ENCODE data around the gene NRXN2. TPM values are rescaled to one million over a fixed set of nuclear protein-coding genes. Genes with fewer than 3 reads are reported as not detected.

Gene NRXN2
- total RNA-seq, 1 donor from 2014 or later, result 2.2 TPM

- Histone ChIP-seq H4K20me1 (ENCODE audit: low read depth) (peaks cover 43% of the 10 kb centered on the region), H3K9ac (no peak overlapping the region)
- no peak overlapping the region for H3K27ac Mint-ChIP-seq
Observed at GRCh38 chr11:64638018-64638665, 84.9 kb downstream of the NRXN2 start.

GRCh38 chr11:64637334-64638017, 85.5 kb downstream of the NRXN2 start:
- Histone ChIP-seq H3K4me3 (peak overlapping the region; percentile 51), H3K9me3 (ENCODE audit: low read depth) (no peaks in the 10 kb centered on the region), H3K4me2 (peak overlapping the region; percentile 95), H3K79me2 (ENCODE audit: low read depth) (no peaks in the 10 kb centered on the region), H3K4me1 (peaks cover 16% of the 10 kb centered on the region), H2AFZ (replicated peaks) (peak overlapping the region; percentile 12), H3F3A (ENCODE audit: low read depth) (peaks cover 17% of the 10 kb centered on the region), H3K9ac (no peak overlapping the region), H3K27ac (no peak overlapping the region), H3K36me3 (no peaks in the 10 kb centered on the region), H3K27me3 (peaks cover 47% of the 10 kb centered on the region), H4K20me1 (ENCODE audit: low read depth) (peaks cover 43% of the 10 kb centered on the region)
- peaks cover 6% of the 10 kb centered on the region for H3K27me3 Mint-ChIP-seq (ENCODE audit: insufficient read depth, low read depth)
- peak overlapping the region; percentile 71 for H3K4me3 Mint-ChIP-seq
- peak; percentile 26 for DNase-seq (ENCODE audit: low spot score)
- no peaks in the 10 kb centered on the region for H3K9me3 Mint-ChIP-seq
- no peak overlapping the region for H3K27ac Mint-ChIP-seq
- TF ChIP-seq EZH2phosphoT487 (IDR thresholded peaks at IDR 0.05) (no peak), EZH2 (IDR thresholded peaks at IDR 0.05) (no peak), CTCF (IDR thresholded peaks at IDR 0.05) (no peak)
- peaks cover 2% of the 10 kb centered on the region for H3K36me3 Mint-ChIP-seq
- H3K4me1 Mint-ChIP-seq, result peaks cover 16% of the 10 kb centered on the region

More at GRCh38 chr11:64638018-64638665, 84.9 kb downstream of the NRXN2 start:
- peaks cover 54% of the 10 kb centered on the region for H3K27me3 ChIP-seq
- Mint-ChIP-seq H3K4me3 (peak overlapping the region; percentile 71), H3K9me3 (no peaks in the 10 kb centered on the region), H3K36me3 (peaks cover 2% of the 10 kb centered on the region), H3K4me1 (peaks cover 16% of the 10 kb centered on the region), H3K27me3 (ENCODE audit: insufficient read depth, low read depth) (peaks cover 6% of the 10 kb centered on the region)
- peak; percentile 70 for DNase-seq (ENCODE audit: low spot score)
- peak overlapping the region; percentile 12 for H2AFZ ChIP-seq (replicated peaks)
- H3K27ac ChIP-seq, result no peak overlapping the region
- H3F3A ChIP-seq (ENCODE audit: low read depth), result peaks cover 17% of the 10 kb centered on the region
- no peaks in the 10 kb centered on the region for H3K9me3 ChIP-seq (ENCODE audit: low read depth)
- H3K36me3 ChIP-seq, result no peaks in the 10 kb centered on the region
- peak overlapping the region; percentile 95 for H3K4me2 ChIP-seq
- TF ChIP-seq CTCF (IDR thresholded peaks at IDR 0.05), result no peak
- no peak for TF ChIP-seq EZH2phosphoT487 (IDR thresholded peaks at IDR 0.05)
- no peak for TF ChIP-seq EZH2 (IDR thresholded peaks at IDR 0.05)
- no peaks in the 10 kb centered on the region for H3K79me2 ChIP-seq (ENCODE audit: low read depth)
- H3K4me3 ChIP-seq, result peak overlapping the region; percentile 51
- peaks cover 16% of the 10 kb centered on the region for H3K4me1 ChIP-seq

- Mint-ChIP-seq H3K36me3 (peaks cover 7% of the 10 kb centered on the region), H3K4me1 (peaks cover 16% of the 10 kb centered on the region), H3K9me3 (no peaks in the 10 kb centered on the region), H3K27ac (no peak overlapping the region), H3K4me3 (no peak overlapping the region), H3K27me3 (ENCODE audit: insufficient read depth, low read depth) (peaks cover 6% of the 10 kb centered on the region)
- Histone ChIP-seq H3K4me3 (no peak overlapping the region), H3K9me3 (ENCODE audit: low read depth) (no peaks in the 10 kb centered on the region), H4K20me1 (ENCODE audit: low read depth) (peaks cover 23% of the 10 kb centered on the region), H3K9ac (no peak overlapping the region), H3K4me1 (peaks cover 16% of the 10 kb centered on the region), H3K36me3 (no peaks in the 10 kb centered on the region), H3K4me2 (no peak overlapping the region), H3K27ac (no peak overlapping the region), H3K27me3 (peaks cover 26% of the 10 kb centered on the region), H3K79me2 (ENCODE audit: low read depth) (no peaks in the 10 kb centered on the region), H3F3A (ENCODE audit: low read depth) (peaks cover 15% of the 10 kb centered on the region), H2AFZ (replicated peaks) (no peak overlapping the region)
- no peak for DNase-seq (ENCODE audit: low spot score)
- no peak for TF ChIP-seq EZH2 (IDR thresholded peaks at IDR 0.05)
Observed at GRCh38 chr11:64633555-64634159, 89.3 kb downstream of the NRXN2 start.
